HG02798 (cell line): Measurements from ENCODE around the gene ACTL8.

ENCODE experiments used
- ATAC-seq: cut with Tn5 transposase; IDR thresholded peaks from one replicate; pipeline ENCODE4 v1.9.1; 2021; ENCODE audit warnings: mild to moderate bottlenecking; ENCODE audit not compliant: unreplicated experiment, poor library complexity

ACTL8 gene

DNA sequence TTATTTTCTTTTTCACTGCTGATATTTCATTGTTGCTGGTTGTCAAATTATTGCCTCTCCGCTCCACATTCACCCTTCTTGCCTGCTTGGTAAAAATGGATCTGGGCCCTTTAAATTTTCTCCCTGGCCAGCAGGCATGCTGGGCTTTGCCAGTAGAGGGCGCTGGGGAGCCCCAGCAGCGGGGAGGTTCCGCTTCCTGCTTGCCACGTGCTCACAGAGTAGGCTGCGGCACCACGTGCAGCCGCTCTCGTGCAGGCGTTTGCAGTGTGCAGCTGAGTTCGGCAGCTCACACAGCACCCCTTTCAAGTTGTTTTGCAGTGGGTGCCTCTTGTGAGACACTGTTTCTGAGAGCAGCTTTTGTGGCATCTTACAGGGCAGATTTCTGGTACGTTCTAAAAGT, at the start of gene ACTL8:
ACTL8 (plus strand) TSS at position 214 of the 400 bp plus-strand sequence. CDS start 67,676 bp downstream, outside the sequence.
- no peak for ATAC-seq

GRCh38 chr1:17706445-17706844, 48.7 kb upstream of the ACTL8 start:
- no peak for ATAC-seq

- no peak for ATAC-seq
These were observed 45.2 kb upstream of the ACTL8 start for GRCh38 chr1:17709981-17710380.

GRCh38 chr1:17710889-17711576, 44.1 kb upstream of the ACTL8 start:
- ATAC-seq = no peak

GRCh38 chr1:17711577-17711910, 43.6 kb upstream of the ACTL8 start:
- ATAC-seq = no peak

GRCh38 chr1:17711941-17712340, 43.2 kb upstream of the ACTL8 start:
- no peak for ATAC-seq

GRCh38 chr1:17713993-17714392, 41.1 kb upstream of the ACTL8 start:
- no peak for ATAC-seq

- ATAC-seq = no peak
These were observed 37.3 kb upstream of the ACTL8 start for GRCh38 chr1:17717594-17718535.

DNA sequence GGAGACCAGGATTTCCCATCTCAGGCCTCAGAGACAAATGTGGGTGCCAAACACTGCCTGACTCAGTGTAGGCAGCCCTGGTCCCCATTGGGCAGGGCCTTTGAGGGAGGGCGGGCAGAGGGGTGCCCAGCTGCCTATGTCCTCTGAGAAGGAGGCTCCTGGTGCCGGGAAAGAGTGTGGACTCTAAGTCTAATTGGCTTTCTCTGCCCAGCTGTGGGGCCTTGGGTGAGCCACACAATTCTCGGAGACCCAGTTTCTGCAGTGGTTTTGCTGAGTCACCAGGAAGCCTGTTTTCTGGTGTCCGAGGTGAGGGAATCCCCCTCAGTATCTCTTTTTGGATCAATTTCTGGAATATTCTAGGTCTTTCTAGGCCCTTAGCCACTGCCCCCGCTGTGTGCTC, 35.3 kb upstream of the ACTL8 start:
- ATAC-seq = no peak

- ATAC-seq = no peak
These were observed 33.7 kb upstream of the ACTL8 start for GRCh38 chr1:17721444-17721843.

DNA sequence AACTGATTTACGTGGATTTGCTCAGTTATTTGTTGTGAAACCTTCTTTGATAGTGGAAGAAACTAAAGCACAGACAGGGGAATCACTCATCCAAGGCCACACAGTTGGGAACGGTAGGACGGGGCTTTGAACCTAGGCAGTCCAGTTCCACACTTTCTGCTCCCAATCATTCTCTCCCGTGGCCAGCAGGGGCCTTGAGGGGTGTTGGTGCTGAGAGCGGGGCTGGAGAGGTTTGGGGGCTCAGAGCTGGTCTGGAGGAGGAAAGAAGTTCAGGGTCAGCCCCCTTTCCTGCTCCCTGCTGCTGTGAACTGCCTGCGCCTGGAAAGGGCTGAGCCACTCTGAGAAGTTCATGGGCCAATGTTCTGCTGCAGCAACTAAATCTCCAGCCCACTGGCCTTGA, 31.4 kb upstream of the ACTL8 start:
- ATAC-seq = no peak

DNA sequence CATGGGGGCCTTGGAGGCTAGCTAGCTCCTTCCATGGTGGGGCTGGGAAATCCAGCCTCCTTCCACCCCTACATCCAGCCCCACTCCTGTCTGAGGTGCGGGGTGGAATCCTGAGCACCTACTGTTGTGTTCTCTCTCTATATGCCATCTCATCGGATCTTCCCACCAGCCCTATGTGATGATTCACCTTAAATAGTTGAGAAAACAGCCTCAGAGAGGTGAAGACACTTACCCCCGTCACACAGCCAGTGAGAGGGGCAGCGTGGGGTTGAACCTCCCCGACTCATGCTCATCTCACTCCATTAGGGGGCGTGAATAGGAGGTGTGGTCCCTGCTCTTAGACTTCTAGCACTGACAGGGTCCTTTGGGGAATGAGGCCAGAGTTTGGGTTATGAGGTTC, 31.0 kb upstream of the ACTL8 start:
- no peak for ATAC-seq

DNA sequence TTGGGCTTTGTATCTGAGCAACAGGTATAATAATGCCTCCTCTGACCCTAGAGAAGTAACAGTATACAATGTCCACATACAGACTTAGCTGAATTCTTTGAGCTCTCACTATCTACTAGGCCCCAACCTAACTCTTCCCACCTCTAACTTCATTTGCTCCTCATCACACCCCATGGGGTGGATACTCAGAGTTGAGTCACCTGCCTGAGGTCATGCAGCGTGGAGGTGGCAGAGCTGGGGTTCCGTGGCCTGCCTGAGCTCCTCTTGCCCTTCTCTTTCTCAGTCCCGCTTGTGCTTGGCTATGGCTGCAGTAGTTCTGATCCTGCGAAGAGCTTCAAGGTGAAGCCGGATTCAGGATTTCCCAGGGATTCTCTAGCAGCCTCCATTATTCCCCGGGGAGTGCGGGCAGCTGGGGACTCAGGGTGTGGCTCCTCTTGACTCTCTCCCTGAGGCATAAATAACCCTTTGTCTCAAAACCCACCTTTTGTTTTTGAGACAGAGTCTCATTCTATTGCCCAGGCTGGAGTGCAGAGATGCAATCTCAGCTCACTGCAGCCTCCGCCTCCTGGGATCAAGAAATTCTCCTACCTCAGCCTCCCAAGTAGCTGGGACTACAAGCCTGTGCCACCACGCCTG, 29.9 kb upstream of the ACTL8 start:
- ATAC-seq = no peak

- no peak for ATAC-seq
These were observed 29.1 kb upstream of the ACTL8 start for GRCh38 chr1:17725811-17726582.

- no peak for ATAC-seq
These were observed 26.9 kb upstream of the ACTL8 start for GRCh38 chr1:17728123-17728712.

- ATAC-seq = no peak
These were observed 25.9 kb upstream of the ACTL8 start for GRCh38 chr1:17729248-17729647.

- no peak for ATAC-seq
These were observed 25.2 kb upstream of the ACTL8 start for GRCh38 chr1:17729909-17730308.

DNA sequence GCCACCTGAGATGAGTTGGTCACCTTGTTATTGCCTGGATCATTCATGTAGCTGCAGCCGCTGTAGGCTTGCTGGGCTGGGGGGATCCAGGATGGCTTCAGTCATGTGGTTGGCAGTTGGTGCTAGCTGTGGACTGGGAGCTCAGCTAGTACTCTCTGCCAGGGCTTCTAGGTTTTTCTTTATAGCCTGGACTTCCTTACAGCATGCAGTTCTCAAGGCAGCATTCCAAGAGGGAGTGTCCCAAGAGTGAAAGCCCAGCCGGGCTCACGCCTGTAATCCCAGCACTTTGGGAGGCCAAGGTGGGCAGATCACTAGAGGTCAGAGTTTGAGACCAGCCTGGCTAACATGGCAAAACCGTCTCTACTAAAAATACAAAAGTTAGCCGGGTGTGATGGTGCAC, 23.7 kb upstream of the ACTL8 start:
- no peak for ATAC-seq

DNA sequence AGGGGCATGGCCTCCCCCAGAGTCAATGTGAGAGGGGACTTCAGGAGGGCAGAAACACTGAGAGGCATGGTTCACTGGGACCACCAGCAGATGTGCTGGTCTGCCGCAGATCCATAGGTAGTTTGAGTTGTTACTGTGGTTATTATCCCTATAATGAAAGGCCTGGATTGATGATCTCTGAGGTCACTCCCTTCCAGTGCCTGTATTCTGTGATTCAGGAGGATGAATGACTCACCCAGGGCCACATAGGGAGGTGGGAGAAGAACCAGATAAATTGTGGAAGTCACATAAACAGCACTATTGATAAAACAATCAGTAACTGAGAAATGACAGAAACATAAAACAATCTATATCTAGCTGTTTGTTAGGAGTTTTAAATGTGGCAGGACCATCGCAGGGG, 22.7 kb upstream of the ACTL8 start:
- no peak for ATAC-seq

GRCh38 chr1:17733661-17734060, 21.5 kb upstream of the ACTL8 start:
- ATAC-seq = no peak
